ENCODE data around the gene CCDC70.

The CCDC70 gene

GRCh38 chr13:51829568-51829899 lies 32.2 kb upstream of the CCDC70 start:
- DNase-seq (ENCODE audit: low spot score), result no peak

- no peak for DNase-seq (ENCODE audit: low spot score)
These were observed 30.2 kb upstream of the CCDC70 start for GRCh38 chr13:51831519-51831918.

GRCh38 chr13:51832471-51833152 lies 29.2 kb upstream of the CCDC70 start:
- DNase-seq (ENCODE audit: low spot score), result peak; percentile 65

GRCh38 chr13:51833980-51834379 lies 27.8 kb upstream of the CCDC70 start:
- DNase-seq (ENCODE audit: low spot score), result no peak

- no peak for DNase-seq (ENCODE audit: low spot score)
These were observed 27.1 kb upstream of the CCDC70 start for GRCh38 chr13:51834581-51835171.

- no peak for DNase-seq (ENCODE audit: low spot score)
These were observed 24.8 kb upstream of the CCDC70 start for GRCh38 chr13:51837016-51837415.

GRCh38 chr13:51838240-51838846 lies 23.4 kb upstream of the CCDC70 start:
- DNase-seq (ENCODE audit: low spot score), result peak; percentile 75

GRCh38 chr13:51839711-51840540 lies 21.8 kb upstream of the CCDC70 start:
- DNase-seq (ENCODE audit: low spot score), result no peak

GRCh38 chr13:51840917-51841316 lies 20.9 kb upstream of the CCDC70 start:
- no peak for DNase-seq (ENCODE audit: low spot score)

GRCh38 chr13:51841732-51842131 lies 20.0 kb upstream of the CCDC70 start:
- DNase-seq (ENCODE audit: low spot score), result no peak

- no peak for DNase-seq (ENCODE audit: low spot score)
These were observed 18.2 kb upstream of the CCDC70 start for GRCh38 chr13:51843529-51843928.

- DNase-seq (ENCODE audit: low spot score), result peak; percentile 82
These were observed 16.8 kb upstream of the CCDC70 start, which contains the start of gene TMEM272 for GRCh38 chr13:51844862-51845573. TMEM272 (minus strand) TSS chr13:51845177; CDS start chr13:51838530, 6,647 bp downstream.

- DNase-seq (ENCODE audit: low spot score), result no peak
These were observed 16.0 kb upstream of the CCDC70 start for GRCh38 chr13:51845574-51846318.

GRCh38 chr13:51846756-51847155 lies 15.0 kb upstream of the CCDC70 start:
- DNase-seq (ENCODE audit: low spot score), result no peak

- no peak for DNase-seq (ENCODE audit: low spot score)
These were observed 13.1 kb upstream of the CCDC70 start for GRCh38 chr13:51848674-51849073.

GRCh38 chr13:51849145-51850101 lies 12.3 kb upstream of the CCDC70 start:
- peak; percentile 46 for DNase-seq (ENCODE audit: low spot score)

- no peak for DNase-seq (ENCODE audit: low spot score)
These were observed 5.6 kb upstream of the CCDC70 start for GRCh38 chr13:51856027-51856736.

- no peak for DNase-seq (ENCODE audit: low spot score)
These were observed 4.8 kb upstream of the CCDC70 start for GRCh38 chr13:51856998-51857397.
